DMS114 treated with DMSO at 0.1 percent for 48 hours (cell line): Measurements from ENCODE around the gene PRKCD.
"Not testable (repeated sequence)": the region's sequence is repeated elsewhere in the genome, so short reads cannot be mapped to it uniquely, and the experiment has no call there.

ENCODE experiments used
- DNase-seq: peaks from one replicate; lab custom pipeline; 2025; ENCODE audit not compliant: unreplicated experiment; lab: John Stamatoyannopoulos, UW

The PRKCD gene

DNA sequence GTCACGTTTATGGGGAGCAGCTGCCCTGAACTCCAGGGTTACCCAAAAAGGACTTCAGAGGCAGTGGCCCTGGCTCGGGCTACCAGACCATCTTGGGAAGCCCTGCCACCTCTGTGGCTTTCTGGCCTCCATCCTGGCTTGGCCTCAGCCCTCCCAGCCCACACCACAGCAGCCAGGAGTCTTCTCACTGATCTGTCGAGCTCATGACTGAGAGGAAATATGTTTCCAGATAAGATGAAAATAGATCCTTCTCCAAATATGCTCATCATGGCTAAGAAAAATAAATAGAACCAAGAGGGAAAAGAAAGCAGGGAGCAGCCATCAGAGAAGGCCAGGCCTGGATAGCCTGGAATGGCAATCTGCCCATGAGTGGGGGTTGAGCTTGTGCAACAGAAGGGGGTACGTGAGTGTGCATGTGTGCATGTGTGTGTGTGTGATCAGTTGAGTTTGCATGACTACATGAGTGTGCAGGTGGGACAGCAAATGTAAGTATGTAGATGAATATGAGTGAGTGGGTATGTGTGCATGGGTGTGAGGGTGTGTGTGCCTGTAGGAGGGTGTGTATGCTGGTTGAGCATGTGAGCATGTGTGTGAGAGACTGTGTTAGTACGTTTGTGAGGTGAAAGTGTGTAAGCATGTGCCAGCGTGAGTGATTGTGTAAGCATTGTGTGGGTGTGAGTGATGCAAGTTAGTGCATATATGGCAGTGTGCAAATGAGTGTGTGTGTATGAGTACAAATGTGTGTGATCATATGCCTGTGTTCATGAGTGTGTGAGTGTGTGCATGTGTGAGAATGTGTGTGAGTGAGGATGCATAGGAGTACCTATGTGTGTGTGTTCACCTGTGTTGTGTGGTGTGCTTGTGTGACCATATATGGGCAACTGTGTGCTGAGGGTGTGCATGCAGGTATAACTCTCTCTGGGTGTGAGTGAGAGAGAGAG, 20.8 kb upstream of the PRKCD start:
- no peak for DNase-seq

DNA sequence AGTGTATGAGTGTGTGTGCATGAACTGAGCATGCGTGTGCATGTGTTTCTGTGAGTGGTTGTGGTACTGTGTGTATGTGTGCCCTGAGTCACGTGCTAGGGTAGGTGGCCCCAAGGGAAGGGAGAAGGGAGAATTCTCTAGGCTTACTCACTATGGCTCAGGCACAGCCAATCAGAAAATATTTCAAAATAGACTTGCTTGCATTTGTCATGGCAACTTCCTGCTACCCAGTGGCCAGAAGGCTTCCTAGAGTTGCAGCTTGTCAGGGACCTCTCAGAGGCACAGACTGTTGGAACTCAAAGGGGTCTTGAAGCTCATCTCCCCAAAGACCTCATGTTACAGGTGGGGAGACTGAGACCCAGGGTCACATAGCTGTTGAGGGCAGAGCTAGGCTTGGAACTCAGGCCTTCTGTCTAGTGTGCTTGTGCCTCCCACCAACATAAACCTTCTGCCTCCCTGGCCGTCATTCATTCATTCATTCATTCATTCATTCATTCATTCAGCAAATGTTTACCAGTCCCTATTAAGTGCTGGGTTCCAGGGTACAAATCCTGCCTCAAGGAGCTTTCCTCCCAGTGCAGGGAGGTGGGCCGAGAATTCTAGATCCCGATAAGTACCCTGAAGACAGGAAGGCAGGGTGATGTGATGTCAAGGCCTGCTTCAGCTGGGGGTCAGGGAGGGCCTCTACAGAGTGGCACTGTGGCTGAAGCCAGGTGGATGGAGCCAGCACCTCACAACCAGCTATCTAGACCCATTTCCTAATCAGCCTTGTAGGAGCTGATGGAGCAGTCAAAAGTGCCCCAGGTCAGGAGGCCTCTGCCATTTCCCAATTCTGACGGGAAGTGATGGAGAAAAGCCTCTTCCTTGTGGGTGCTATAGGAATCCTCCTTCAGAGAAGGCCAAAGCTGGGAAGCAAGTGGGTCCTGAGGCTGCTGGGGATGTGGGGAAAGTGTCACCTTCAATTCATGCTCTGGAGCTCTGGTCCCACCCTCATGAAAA, 19.9 kb upstream of the PRKCD start:
- no peak for DNase-seq

DNA sequence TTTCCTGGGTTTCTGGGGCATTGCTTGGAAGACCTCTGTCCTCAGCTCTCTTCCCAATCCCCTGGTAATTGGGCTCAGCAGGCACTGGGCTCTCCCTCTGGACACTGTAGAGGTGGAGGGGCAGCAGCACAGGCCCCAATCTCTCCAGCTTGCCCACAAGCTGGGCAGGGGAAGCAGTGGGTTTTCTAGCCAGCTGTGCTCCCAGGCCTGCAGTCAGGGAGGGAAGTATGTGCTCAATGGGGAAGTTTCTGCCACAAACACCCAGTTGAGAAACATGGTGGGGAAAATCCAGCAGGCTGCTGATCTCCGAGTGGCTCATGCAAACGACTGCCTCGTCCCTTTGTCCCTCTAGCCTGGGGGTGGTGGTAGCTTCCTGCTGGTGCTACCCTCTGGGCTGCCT, 18.0 kb upstream of the PRKCD start:
- no peak for DNase-seq

DNA sequence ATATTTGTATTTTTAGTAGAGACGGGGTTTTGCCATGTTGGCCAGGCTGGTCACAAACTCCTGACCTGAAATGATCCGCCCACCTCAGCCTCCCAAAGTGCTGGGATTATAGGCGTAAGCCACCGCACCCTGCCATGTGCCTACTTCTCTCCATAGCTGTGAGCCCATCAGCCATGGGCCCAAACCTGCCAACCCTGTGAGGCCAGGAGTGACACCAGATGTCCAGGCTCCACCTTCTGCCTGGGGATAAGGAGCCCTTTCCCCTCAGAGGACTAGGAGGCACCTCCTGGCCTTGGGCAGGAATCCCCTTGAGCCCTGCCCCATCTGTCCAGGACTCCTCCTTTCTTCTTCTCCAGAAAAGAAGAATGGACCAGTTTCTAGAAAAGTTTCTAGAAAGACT, 16.6 kb upstream of the PRKCD start:
- no peak for DNase-seq

DNA sequence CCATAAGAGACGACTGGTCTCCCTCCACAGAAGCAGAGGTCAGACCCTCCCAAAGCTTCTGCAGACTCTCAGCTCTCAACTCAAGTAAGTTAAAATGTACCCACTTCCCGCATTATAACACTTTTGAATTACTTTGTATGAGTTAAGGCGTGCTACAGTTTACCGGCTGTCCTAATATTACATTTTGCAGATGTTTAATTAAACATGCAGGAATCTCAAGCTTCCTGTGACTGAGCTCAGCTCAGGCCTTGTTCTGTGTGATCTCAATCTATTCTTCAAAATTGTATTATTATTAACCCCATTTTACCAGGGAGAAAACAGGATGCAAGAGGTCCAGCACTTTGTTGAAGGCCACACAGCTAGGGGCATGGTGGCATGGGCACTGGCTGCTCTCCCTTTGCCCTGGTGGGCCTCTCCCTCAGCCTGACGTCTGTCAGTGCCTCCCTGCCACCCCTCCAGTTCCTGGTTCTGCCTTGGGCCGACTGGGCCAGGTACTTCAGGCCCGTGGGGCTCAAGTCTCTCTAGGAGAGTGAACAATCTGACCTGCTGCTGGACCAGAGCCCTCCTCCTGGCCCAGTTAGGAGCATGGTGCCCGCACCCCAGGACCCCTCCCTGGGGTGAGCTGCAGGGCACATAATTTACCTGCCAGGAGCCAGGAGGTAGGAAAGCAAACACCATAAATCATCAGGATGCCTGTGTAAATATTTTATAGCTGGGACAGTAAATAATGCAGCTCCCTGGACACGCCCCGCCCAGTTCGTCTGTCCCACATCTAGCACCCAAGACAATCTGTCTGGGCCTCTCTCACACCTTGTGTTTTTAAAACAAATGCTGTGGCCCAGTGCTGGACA, 15.9 kb upstream of the PRKCD start:
- no peak for DNase-seq

DNA sequence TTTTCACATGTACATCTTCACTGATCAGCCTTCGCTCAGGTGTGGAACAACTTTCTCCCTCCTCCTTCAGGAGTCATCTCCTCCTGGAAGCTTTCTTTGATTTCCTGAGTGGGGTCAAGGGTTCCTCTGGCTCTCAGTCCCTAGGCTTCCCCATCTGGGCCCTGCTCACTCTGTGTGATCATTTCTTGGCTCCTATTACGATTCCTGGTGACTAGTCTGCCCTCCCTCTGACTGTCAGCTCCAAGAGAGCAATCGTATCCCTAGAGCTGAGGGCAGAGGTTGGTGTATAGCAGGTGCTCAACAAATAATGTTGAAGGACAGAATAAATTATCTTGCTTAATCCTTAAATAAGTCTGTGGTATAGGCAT, 15.3 kb upstream of the PRKCD start:
- no peak for DNase-seq

DNA sequence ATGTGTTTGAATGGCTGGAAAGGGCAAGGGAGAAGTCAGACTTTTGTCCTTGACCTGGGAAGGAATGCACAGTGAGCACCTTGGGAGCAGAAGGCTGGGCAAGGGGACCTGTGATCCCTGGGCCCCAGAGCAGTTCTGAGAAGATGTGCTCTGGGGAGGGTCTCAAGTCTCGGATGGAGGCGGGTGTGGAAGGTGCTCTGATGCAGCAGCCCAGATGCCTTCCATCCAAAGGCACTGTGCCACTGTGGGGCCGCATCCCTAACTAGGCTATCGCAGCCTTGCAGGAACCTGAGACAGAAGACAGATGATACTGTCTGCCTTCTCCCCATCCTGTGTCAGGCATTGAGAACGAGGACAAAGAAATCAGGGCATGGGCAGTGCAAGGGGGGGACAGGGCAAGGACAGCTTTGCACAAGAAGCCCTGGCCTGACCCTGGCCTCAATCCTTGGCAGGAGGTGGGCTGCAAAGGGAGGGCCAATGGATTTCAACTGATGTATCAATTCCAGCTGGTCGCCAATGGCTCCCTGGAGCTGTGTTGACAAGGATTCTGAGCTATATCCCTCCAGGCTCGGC, 14.6 kb upstream of the PRKCD start:
- no peak for DNase-seq

DNA sequence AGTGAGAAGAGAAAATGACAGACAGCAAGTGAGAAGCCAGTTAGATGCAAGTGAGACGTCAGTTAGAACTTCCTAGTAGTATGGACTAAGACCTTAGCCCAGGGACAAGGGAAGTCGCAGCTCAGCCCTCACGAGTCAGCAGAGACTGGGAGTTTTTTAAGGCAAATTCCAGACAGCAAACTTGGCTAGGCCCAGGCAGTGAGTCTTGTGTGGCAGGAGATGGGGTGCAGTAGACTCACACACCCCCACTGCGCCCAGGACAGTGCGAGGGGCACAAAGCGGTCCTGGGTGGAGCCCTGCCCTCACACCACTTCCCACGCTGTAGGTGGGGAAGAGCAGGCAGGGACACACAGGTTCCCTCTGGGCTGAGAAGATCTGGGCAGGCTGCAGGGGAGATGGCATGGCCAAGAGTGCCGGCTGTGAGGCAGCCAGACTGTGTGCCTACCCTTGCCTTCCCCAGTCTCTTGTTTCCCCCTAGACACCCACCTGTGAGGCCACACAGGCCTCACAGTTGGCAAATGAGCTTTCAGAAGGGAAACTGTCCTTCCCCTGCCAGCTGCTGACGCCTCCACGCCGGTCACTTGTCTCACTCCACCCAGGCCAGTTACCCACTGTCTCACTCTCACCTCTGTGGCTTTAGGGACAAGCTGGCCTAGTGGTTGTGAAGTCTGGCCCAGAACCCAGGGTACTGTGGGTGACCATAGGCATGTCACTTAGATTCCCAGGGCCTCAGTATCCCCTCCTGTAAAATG, 13.7 kb upstream of the PRKCD start:
- DNase-seq = no peak

DNA sequence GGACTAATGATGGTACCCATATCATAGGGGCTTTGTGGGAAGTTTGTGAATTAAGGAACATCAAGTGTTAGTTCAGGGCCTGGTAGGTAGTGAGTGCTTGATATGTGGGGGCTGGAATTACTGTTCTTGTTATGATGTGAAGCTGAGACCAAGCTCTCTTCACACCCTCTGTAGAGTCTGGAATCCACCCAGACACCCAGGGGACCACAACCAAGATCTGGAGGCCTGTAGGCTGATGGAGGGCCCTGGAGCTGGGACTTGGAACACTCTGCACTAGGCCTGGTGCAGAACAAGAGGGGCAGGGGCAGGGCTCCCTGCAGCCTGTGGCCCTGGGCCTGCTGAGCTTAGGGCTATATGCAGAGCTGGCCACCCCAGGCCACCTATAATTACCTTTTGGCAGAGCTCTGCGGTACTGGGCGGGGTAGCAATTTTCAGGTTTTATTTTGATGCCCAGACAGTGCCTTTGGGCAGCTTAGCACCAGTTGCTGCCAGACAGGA, 13.1 kb upstream of the PRKCD start:
- no peak for DNase-seq

DNA sequence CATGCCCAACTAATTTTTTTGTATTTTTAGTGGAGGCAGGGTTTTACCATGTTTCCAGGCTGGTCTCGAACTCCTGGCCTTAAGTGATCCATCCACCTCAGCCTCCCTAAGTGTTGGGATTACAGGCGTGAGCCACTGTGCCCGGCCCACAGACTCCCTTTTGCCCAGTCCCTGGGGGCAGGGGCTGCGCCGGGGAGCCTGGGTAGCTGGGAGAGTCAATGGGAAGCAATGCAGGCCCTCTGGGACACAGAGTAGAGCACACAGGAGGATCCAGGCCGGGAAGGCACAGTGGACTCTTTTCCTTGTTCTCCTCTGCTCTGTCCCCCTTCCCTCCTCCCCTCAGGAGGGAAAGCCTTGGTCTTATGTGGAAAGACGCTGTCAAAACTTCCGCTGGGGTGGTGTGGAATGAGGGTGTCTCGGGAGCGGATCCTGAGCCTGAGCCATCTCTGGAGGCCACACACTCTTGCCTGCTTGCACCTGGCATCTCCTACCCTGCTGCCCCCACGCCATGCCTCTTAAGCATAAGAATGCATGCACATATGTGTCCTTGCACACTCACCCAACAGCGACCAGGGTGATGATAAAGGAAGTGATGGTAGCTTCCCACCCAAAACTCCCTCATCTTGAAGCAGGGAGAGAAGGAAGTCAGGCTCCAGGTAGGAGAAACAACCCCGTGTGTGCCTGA, 11.9 kb upstream of the PRKCD start:
- no peak for DNase-seq

DNA sequence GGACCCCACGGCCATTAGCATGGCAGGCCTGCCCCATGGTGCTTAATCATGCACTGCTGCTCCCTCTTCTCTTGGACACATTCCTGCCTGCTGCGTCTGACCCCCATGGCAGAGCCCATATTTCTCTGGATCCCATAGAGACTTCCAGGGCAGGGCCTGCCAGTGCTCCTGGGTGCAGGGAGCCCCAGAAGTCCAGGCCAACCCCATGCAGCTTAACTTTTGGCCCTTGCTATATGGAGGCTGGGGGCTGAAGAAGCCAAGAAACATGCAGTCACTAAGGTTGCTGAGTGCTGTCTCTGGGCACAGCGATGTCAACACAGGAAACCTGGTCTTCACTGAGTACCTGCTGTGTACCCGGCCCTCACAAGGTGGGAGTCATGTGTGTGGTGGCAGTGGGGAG, 11.3 kb upstream of the PRKCD start:
- no peak for DNase-seq

DNA sequence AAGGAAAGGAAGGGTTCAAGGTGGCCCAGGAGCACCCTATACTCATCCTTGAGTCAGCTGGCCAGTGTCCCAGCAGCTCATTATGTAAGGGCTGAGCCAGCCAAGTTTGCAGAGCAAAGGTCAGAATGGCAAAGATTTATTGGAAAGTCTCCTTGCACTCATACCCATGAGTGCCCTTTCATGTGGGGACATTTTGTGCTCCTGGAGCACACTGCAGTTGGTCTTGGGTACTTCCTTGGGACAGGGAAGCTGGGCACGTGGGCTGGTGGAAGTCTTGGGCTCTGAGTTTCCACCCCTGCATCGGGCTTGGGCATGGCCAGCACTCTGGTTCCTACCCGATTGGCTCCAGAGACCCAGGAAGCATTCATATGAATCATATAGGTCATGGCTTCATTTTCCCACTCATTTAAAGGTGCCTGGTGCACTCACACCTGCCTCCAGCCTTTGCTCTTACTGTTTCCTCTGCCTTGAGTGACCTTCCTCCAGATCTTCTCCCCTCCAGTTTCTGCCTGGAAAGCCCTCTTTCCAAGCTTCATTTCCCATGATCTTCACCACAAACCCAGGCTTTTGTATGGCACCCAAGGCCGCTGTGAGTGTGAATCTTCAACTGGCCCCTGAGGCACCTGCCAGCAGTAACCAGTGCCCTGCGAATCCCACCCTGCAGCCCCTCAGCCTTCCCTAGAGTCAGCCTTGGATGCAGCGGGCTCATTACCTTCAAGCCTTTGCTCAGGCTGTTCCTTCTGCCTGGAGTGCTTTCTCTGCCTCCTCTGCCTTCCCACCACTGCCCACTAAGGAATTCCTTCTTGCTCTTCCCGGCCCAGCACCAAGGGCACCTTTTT, 10.5 kb upstream of the PRKCD start:
- no peak for DNase-seq

DNA sequence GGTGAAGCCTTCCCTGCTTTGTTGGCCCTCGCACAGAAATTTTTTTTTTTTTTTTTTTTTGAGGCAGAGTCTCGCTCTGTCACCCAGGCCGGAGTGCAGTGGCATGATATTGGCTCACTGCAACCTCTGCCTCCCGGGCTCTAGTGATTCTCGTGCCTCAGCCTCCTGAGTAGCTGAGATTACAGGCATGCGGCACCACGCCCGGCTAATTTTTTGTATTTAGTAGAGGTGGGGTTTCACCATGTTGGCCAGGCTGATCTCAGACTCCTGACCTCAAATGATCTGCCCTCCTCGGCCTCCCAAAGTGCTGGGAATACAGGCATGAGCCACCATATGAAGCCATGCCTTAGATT, 9.9 kb upstream of the PRKCD start:
- DNase-seq = not testable (repeated sequence)

DNA sequence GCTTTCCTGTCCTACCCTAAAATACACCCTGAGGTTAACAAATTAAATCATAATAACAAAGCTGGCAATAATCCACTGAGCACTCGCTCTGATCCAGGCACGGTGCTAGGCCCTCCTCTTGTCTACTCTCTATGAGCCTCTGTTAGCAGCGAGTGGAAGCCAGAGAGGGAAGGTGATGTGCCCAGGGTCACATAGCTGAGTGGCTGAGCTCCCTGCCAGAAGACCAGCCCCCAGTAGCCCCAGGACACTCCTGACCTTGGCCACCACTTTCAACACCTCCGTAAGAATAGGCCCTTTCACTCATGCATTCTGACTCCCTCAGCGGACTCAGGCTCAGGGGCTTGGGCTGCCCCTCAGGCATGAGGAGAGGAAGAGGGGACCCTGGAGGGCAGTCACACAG, 9.5 kb upstream of the PRKCD start:
- DNase-seq = no peak

DNA sequence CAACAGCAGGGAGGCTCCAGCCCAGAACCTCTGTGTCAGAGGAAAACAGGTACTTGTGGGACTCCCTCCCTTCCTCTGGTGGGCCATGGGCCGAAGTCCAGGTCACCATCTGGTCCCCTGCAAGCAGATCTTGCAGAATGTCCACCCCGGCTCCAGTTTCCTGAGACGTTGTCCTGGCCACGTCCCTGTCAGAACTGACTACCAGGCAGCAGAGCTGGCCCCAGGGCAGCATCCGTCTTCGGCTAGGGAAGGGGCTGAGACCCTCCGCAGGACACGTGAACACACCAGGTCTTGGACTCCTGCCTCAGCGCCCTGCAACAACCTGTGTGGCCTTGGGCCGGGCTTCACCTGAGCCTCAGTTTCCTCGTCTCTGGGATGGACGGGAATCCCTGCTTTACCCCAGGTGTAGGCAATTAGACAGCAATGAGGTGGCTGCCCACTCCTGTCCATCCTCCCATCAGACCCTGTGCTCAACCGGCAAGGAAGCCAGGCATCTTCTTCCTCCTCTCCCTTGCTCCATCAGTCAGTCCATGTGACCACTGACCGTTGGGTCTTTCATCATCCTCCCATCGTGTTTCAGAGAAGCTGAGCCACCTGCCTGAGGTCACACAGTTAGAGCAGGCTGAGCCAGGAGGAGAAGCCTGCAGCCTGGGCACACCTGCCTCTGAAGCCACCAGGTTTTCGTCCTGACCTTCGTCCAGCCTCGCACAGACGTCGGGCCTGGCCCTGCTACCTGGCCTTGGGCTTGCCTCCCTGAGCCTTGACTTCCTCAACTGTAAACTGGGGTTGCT, 8.9 kb upstream of the PRKCD start:
- no peak for DNase-seq

DNA sequence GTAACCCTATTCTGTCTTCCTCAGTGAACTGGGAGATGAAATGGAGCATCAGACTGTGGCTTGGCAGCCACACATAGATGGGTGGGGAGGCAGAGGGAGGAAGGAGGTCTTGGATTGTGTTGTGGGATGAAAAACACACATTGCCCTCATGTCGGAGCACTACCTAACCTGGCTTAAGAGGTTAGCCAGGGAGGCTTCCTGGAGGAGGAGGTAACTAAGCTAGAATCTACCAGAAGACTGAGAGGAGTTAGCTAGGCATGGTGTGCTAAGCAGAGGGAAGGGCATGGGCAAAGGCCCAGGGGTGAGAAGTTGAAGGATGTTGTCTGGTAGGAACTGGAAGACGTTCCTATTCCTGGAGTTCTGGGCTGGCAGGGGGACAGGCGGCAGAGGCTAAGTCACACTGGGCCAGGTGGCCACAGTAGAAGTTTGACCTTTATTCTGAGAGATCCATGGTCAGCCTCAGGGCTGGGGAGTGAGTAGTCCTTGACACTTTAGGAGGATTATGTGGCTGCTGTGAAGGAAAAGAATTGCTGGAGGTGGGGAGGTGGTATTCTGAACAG, 7.7 kb upstream of the PRKCD start:
- no peak for DNase-seq

DNA sequence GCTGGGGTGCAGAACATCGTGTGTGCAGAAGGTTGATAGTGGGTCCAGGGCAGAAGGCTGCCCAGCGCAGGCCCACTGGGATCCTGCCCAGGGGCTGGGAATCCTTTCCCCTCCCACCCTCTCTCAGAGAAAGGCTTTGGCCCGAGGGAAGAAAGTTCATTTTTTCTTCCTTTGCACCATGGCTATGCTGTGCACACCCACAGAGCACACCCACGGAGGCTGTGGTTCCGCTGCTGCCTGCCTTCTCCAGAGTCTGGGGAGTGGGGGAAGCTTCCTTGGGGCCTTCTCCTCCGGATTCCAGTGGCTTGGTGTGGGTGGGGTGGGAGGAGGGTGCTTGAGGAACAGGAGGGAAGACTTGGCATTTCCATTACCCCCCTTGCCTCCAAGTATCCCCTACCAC, 7.0 kb upstream of the PRKCD start:
- no peak for DNase-seq
